HepG2 (cell line): Measurements from ENCODE around the gene FSTL1. TPM values are rescaled to one million over a fixed set of nuclear protein-coding genes. Genes with fewer than 3 reads are reported as not detected.

Source experiments
- ATAC-seq: fragments of 200-7000 bp; cut with Tn5 transposase; 3 replicates; pipeline ENCODE4 v1.9.1; 2020; ENCODE audit warnings: mild to moderate bottlenecking, moderate library complexity
- BruUV-seq: library from RNA; stranded (reverse); fragments of 400-500 nt; replicated peaks from 2 replicates; lab custom pipeline; 2021; lab: Mats Ljungman, UMichigan
- CTCF ChIA-PET: fragments of 300-600 bp; formaldehyde crosslinking; extraction: SDS; loops from one replicate; lab custom pipeline; 2021; ENCODE audit warnings: low total read pairs, inconsistent platforms, low intra/inter-chr PET ratio; lab: Yijun Ruan, JAX
- POLR2A ChIA-PET: fragments of 350-600 bp; sonication (Branson Sonifier 250); formaldehyde crosslinking; loops from one replicate; lab custom pipeline; 2020; ENCODE audit warnings: antibody characterized with exemption, inconsistent platforms; lab: Yijun Ruan, JAX
- DNase-seq: peaks from one replicate; pipeline ENCODE4 v3.0.0-alpha.2; 2015; ENCODE audit warnings: low spot score
- FAIRE-seq: peaks from 3 replicates; lab custom pipeline; 2011; peaks lifted over from hg19 to GRCh38; lab: Jason Lieb, UNC
- H2AFZ ChIP-seq: one replicate; pipeline ENCODE4 v1.6.1; 2011; ENCODE audit warnings: low read length, inconsistent platforms
- H3K27ac ChIP-seq: fragments of 300-600 bp; 3 replicates; pipeline ENCODE4 v1.8.0; 2011; ENCODE audit warnings: mixed run types, mild to moderate bottlenecking, mixed read lengths, low read length, inconsistent platforms; ENCODE audit not compliant: insufficient read depth; ENCODE audit errors: extremely low read length
- H3K27me3 ChIP-seq, 2 experiments: fragments of 200-600 bp in 1 of 2; 2 replicates in 1 of 2; 3 replicates in 1 of 2; pipeline versions ENCODE4 v1.6.0 to v1.8.0; 2011; ENCODE audit warnings: low read length in 2 of 2, mild to moderate bottlenecking in 2 of 2, moderate library complexity in 2 of 2, inconsistent platforms in 1 of 2; ENCODE audit not compliant: insufficient read depth in 2 of 2, control insufficient read depth in 1 of 2
- H3K36me3 ChIP-seq, 2 experiments: fragments of 200-600 bp in 1 of 2; replicated peaks in 1 of 2; 2 replicates in 1 of 2; 3 replicates in 1 of 2; pipeline versions ENCODE4 v1.5.1 to v1.8.0; 2011; ENCODE audit warnings: low read length in 2 of 2, inconsistent platforms in 1 of 2; ENCODE audit not compliant: insufficient read depth in 2 of 2, control insufficient read depth in 1 of 2
- H3K4me1 ChIP-seq: 2 replicates; pipeline ENCODE4 v1.5.1; 2012; ENCODE audit warnings: low read length, inconsistent platforms; ENCODE audit not compliant: insufficient read depth
- H3K4me2 ChIP-seq: 2 replicates; pipeline ENCODE4 v1.6.0; 2011; ENCODE audit warnings: low read depth, low read length, inconsistent platforms
- H3K4me3 ChIP-seq, 3 experiments: fragments of 200-600 bp in 1 of 3; sonication (generic), shearing (Covaris generic) in 1 of 3; replicated peaks in 1 of 3; 2 replicates each; pipeline ENCODE4 v1.5.1; 2011 to 2016; ENCODE audit warnings: low read length in 3 of 3, inconsistent platforms in 2 of 3, low read depth in 2 of 3, mild to moderate bottlenecking in 2 of 3, control low read depth in 1 of 3, mixed read lengths in 1 of 3; ENCODE audit not compliant: insufficient read depth in 1 of 3
- H3K79me2 ChIP-seq: one replicate; pipeline ENCODE4 v1.6.1; 2011; ENCODE audit warnings: low read length, inconsistent platforms; ENCODE audit not compliant: insufficient read depth
- H3K9ac ChIP-seq: 2 replicates; pipeline ENCODE4 v1.6.0; 2011; ENCODE audit warnings: mild to moderate bottlenecking, low read depth, low read length, inconsistent platforms; ENCODE audit not compliant: insufficient read depth
- H3K9me3 ChIP-seq: 2 replicates; pipeline ENCODE4 v1.5.1; 2012; ENCODE audit warnings: mild to moderate bottlenecking, low read length
- H4K20me1 ChIP-seq: 2 replicates; pipeline ENCODE4 v1.6.0; 2011; ENCODE audit warnings: inconsistent platforms, mild to moderate bottlenecking, low read length, moderate library complexity; ENCODE audit not compliant: insufficient read depth
- CSRNP1 ChIP-seq: sonication (generic); formaldehyde crosslinking; IDR thresholded peaks from 2 replicates; pipeline ENCODE4 v1.8.1; 2023; ENCODE audit warnings: mild to moderate bottlenecking, missing genetic modification reagents
- KDM2A ChIP-seq: sonication (generic); formaldehyde crosslinking; IDR thresholded peaks from 2 replicates; pipeline ENCODE4 v1.4.0; 2020; ENCODE audit warnings: low read depth, missing genetic modification reagents, borderline replicate concordance
- NFYC ChIP-seq: IDR thresholded peaks from 2 replicates; pipeline ENCODE4 v1.6.1; 2016; ENCODE audit warnings: missing genetic modification reagents, missing compliant biosample characterization
- POGK ChIP-seq: sonication (generic); formaldehyde crosslinking; conservative IDR thresholded peaks from 2 replicates; pipeline ENCODE4 v1.8.0; 2022; ENCODE audit warnings: mild to moderate bottlenecking, moderate library complexity, missing genetic modification reagents
- SMAD3 ChIP-seq: sonication (generic); formaldehyde crosslinking; IDR thresholded peaks from 2 replicates; pipeline ENCODE4 v1.4.0; 2020; ENCODE audit warnings: missing genetic modification reagents
- SRY ChIP-seq: sonication (generic); formaldehyde crosslinking; IDR thresholded peaks from 2 replicates; pipeline ENCODE4 v1.8.0; 2022; ENCODE audit warnings: mild to moderate bottlenecking, missing genetic modification reagents
- WGBS: methylation state at CpG from one replicate; pipeline ENCODE4 v1.1.6; 2017; ENCODE audit warnings: low lambda C conversion rate; 5-methylcytosine and 5-hydroxymethylcytosine counted together
- in situ Hi-C: cut with HindIII; loops from 2 replicates; pipeline ENCODE4 v1.10.0; 2017; ENCODE audit warnings: low pct_unique_long_range_greater_than_20kb; ENCODE audit not compliant: extremely low pct_ligation_motif_present
- intact Hi-C: fragments of 100-400 bp; cut with micrococcal nuclease; formaldehyde crosslinking; loops from one replicate; pipeline ENCODE4 v1.10.0; 2022; ENCODE audit not compliant: unreplicated experiment
- polyA plus RNA-seq, 8 experiments: library from polyadenylated mRNA; depleted of rRNA in 3 of 8; stranded (reverse) in 7 of 8; unstranded in 1 of 8; fragments of >200 nt; fragmentation: Illumina TruSeq in 4 of 8; extraction: Trizol in 4 of 8; gene quantifications; 2 replicates each; pipeline versions ENCODE4 v1.2.1 to v1.2.3, GENCODE V29; 2011 to 2016; ENCODE audit warnings: low read depth in 4 of 8, missing spikeins in 1 of 8, mixed read lengths in 1 of 8; ENCODE audit not compliant: insufficient read depth in 1 of 8
- total RNA-seq, 5 experiments: library from RNA; depleted of rRNA; stranded (reverse); fragments of >200 nt; fragmentation: Illumina TruSeq; extraction: Trizol; gene quantifications; 2 replicates each; pipeline ENCODE4 v1.2.3, GENCODE V29; 2016; ENCODE audit warnings: low read depth in 1 of 5
- TF ChIP-seq, protein P1 (sequence below): IDR thresholded peaks from 2 replicates; pipeline ENCODE4 v1.6.1; 2016; ENCODE audit warnings: control low read depth
- TF ChIP-seq, protein P2 (sequence below): sonication (generic); formaldehyde crosslinking; IDR thresholded peaks from 2 replicates; pipeline ENCODE4 v1.9.0; 2021; ENCODE audit warnings: missing genetic modification reagents, borderline replicate concordance

The FSTL1 gene
- total and polyA plus RNA-seq, 2 of the 13 experiments (the other 11 are each of a cell fraction or from before 2014, with no cell fraction given), result 0.07 to 0.29 TPM

- TF ChIP-seq SRY (CRISPR knock-in tag), result no peak
These were observed 48.5 kb downstream of the FSTL1 start (continued) for GRCh38 chr3:120402257-120402656.

DNA sequence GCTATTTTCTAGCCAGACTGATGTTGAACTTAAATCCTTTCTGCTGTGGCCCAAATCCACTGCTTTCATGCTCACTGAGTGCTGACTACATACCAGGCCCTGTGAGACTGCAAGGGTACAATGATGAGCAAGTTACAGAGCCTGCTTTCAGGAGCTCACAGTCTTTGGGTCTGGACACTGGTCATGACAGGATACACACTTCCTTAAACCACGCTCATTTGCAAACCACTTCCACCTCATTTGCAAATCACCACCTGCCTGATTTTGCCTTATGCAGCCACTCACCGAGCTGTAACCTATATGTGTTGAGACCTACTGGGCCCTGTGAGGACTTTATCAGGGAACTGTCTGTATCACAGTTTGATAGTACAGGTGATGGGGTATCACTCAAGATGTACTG lies 51.4 kb downstream of the FSTL1 start:
- in situ Hi-C loops, result no loop called here
- H2AFZ ChIP-seq, result no peak overlapping the region
- H3K4me2 ChIP-seq, result no peak overlapping the region
- intact Hi-C loops, result no loop called here
- no peak overlapping the region for H3K27ac ChIP-seq
- no peaks in the 10 kb centered on the region for H3K4me1 ChIP-seq
- TF ChIP-seq KDM2A (CRISPR knock-in tag) (no peak), SMAD3 (CRISPR knock-in tag) (no peak), CSRNP1 (CRISPR knock-in tag) (no peak), NFYC (CRISPR knock-in tag) (no peak), POGK (no peak)
- TF ChIP-seq, protein P1, sequence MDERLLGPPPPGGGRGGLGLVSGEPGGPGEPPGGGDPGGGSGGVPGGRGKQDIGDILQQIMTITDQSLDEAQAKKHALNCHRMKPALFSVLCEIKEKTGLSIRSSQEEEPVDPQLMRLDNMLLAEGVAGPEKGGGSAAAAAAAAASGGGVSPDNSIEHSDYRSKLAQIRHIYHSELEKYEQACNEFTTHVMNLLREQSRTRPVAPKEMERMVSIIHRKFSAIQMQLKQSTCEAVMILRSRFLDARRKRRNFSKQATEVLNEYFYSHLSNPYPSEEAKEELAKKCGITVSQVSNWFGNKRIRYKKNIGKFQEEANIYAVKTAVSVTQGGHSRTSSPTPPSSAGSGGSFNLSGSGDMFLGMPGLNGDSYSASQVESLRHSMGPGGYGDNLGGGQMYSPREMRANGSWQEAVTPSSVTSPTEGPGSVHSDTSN (CRISPR knock-in tag), result no peak
- TF ChIP-seq, protein P2, sequence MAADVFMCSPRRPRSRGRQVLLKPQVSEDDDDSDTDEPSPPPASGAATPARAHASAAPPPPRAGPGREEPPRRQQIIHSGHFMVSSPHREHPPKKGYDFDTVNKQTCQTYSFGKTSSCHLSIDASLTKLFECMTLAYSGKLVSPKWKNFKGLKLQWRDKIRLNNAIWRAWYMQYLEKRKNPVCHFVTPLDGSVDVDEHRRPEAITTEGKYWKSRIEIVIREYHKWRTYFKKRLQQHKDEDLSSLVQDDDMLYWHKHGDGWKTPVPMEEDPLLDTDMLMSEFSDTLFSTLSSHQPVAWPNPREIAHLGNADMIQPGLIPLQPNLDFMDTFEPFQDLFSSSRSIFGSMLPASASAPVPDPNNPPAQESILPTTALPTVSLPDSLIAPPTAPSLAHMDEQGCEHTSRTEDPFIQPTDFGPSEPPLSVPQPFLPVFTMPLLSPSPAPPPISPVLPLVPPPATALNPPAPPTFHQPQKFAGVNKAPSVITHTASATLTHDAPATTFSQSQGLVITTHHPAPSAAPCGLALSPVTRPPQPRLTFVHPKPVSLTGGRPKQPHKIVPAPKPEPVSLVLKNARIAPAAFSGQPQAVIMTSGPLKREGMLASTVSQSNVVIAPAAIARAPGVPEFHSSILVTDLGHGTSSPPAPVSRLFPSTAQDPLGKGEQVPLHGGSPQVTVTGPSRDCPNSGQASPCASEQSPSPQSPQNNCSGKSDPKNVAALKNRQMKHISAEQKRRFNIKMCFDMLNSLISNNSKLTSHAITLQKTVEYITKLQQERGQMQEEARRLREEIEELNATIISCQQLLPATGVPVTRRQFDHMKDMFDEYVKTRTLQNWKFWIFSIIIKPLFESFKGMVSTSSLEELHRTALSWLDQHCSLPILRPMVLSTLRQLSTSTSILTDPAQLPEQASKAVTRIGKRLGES (CRISPR knock-in tag), result no peak
- TF ChIP-seq, all 625 proteins: peak for 0
- ChIA-PET POLR2A (no interaction called here), CTCF (no interaction called here)
- WGBS, result 0% methylated on average over 2 of the region's 2 CpGs
- H3K4me3 ChIP-seq, result no peak overlapping the region
- no peak for FAIRE-seq
- no peaks in the 10 kb centered on the region for H4K20me1 ChIP-seq
- no peaks in the 10 kb centered on the region for H3K79me2 ChIP-seq
- H3K36me3 ChIP-seq, result no peaks in the 10 kb centered on the region
- peaks cover 0 to 11% of the 10 kb centered on the region in 2 experiments; a peak in 2 of 5 replicates for H3K27me3 ChIP-seq
- no peak overlapping the region for H3K9ac ChIP-seq
- no peaks in the 10 kb centered on the region for H3K9me3 ChIP-seq
- ATAC-seq, result no peak
- BruUV-seq, result no TSS peak
- no peak for DNase-seq
